Hepatocyte (in vitro differentiated cells): ENCODE results near the gene CYP27A1. TPM values are rescaled to one million over a fixed set of nuclear protein-coding genes. Genes with fewer than 3 reads are reported as not detected.

ENCODE experiments used
- DNase-seq: peaks from one replicate; pipeline ENCODE4 v3.0.0-alpha.2; 2016; ENCODE audit warnings: low spot score
- H2AFZ ChIP-seq: fragments of 200-600 bp; sonication (generic); 2 replicates; pipeline ENCODE4 v1.6.0; 2016; ENCODE audit warnings: antibody characterized with exemption, mild to moderate bottlenecking
- H3K27ac ChIP-seq: fragments of 200-600 bp; sonication (generic); 2 replicates; pipeline ENCODE4 v1.5.1; 2016; ENCODE audit warnings: mild to moderate bottlenecking
- H3K27me3 ChIP-seq: fragments of 200-600 bp; sonication (generic); 2 replicates; pipeline ENCODE4 v1.6.1; 2016
- H3K36me3 ChIP-seq: fragments of 200-600 bp; sonication (generic); replicated peaks from 2 replicates; pipeline ENCODE4 v1.5.1; 2016; ENCODE audit warnings: low read depth; ENCODE audit not compliant: insufficient read depth
- H3K4me1 ChIP-seq: fragments of 200-600 bp; sonication (generic); 2 replicates; pipeline ENCODE4 v1.5.1; 2016; ENCODE audit warnings: mild to moderate bottlenecking, moderate library complexity; ENCODE audit not compliant: insufficient read depth
- H3K4me2 ChIP-seq: fragments of 200-600 bp; sonication (generic); 2 replicates; pipeline ENCODE4 v1.6.0; 2016
- H3K4me3 ChIP-seq: fragments of 200-600 bp; sonication (generic); 2 replicates; pipeline ENCODE4 v1.5.1; 2016; ENCODE audit warnings: mild to moderate bottlenecking
- H3K79me2 ChIP-seq: fragments of 200-600 bp; sonication (generic); 2 replicates; pipeline ENCODE4 v1.6.0; 2017; ENCODE audit warnings: mild to moderate bottlenecking
- H3K9me2 ChIP-seq: fragments of 200-600 bp; sonication (generic); replicated peaks from 2 replicates; pipeline ENCODE4 v1.6.0; 2017; ENCODE audit warnings: mild to moderate bottlenecking; ENCODE audit not compliant: insufficient read depth
- H3K9me3 ChIP-seq: fragments of 200-600 bp; sonication (generic); 2 replicates; pipeline ENCODE4 v1.5.1; 2016; ENCODE audit warnings: low read depth, mild to moderate bottlenecking
- H4K20me1 ChIP-seq: fragments of 200-600 bp; sonication (generic); 2 replicates; pipeline ENCODE4 v1.6.0; 2016; ENCODE audit warnings: mild to moderate bottlenecking; ENCODE audit not compliant: insufficient read depth, poor library complexity, severe bottlenecking
- CTCF ChIP-seq: fragments of 200-600 bp; sonication (generic); IDR thresholded peaks from 2 replicates; pipeline ENCODE4 v1.5.1; 2016; ENCODE audit warnings: antibody characterized with exemption, mild to moderate bottlenecking; ENCODE audit not compliant: poor library complexity
- EZH2 ChIP-seq: fragments of 200-600 bp; sonication (generic); IDR thresholded peaks from 2 replicates; pipeline ENCODE4 v1.6.1; 2016; ENCODE audit warnings: antibody characterized with exemption, mild to moderate bottlenecking, borderline replicate concordance
- EZH2phosphoT487 ChIP-seq: fragments of 200-600 bp; sonication (generic); IDR thresholded peaks from one replicate; pipeline ENCODE4 v1.6.1; 2018; ENCODE audit warnings: antibody characterized with exemption, mild to moderate bottlenecking, low read depth, moderate library complexity; ENCODE audit not compliant: unreplicated experiment, severe bottlenecking
- WGBS: methylation state at CpG from one replicate; pipeline ENCODE4 v1.1.6; 2016; ENCODE audit warnings: low lambda C conversion rate; ENCODE audit errors: missing lambda C conversion rate; 5-methylcytosine and 5-hydroxymethylcytosine counted together
- polyA plus RNA-seq: library from polyadenylated mRNA; unstranded; fragments of >200 nt; fragmentation: Nextera tagmentation; extraction: Ambion mirVana; gene quantifications from 2 replicates; pipeline ENCODE4 v1.2.1, GENCODE V29; 2016
- total RNA-seq: library from RNA; depleted of rRNA; stranded (reverse); fragments of >200 nt; gene quantifications from 2 replicates; pipeline ENCODE4 v1.2.3, GENCODE V29; 2014

CYP27A1 gene
- total and polyA plus RNA-seq, 2 experiments from 2014 or later: 34.5 to 44.8 TPM

DNA sequence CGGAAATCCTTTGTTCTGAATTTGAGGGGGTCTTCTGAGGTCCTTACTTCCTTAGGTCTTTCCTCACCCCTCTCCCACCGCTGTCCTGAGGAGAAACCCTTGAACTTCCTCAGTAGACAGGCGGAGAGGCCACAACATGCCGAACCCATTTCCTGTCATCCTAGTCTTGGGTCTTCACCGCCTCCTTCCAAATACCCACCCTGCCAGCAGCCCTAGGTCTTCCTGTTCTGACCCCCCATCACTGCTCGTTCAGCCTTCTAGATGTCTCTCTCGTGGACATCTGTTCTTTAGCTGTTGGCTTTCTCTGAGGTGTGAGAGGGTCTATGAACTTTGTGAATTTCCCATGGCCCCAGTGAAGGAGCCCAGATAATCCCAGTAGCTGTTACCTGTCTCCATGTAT lies 27.2 kb upstream of the CYP27A1 start:
- no peaks in the 10 kb centered on the region for H3K9me3 ChIP-seq
- TF ChIP-seq EZH2phosphoT487 (no peak), CTCF (no peak)
- WGBS: 98% methylated on average over 7 of the region's 7 CpGs
- no peaks in the 10 kb centered on the region for H4K20me1 ChIP-seq
- H3K4me1 ChIP-seq: no peaks in the 10 kb centered on the region
- no peak overlapping the region for H2AFZ ChIP-seq
- H3K27ac ChIP-seq: no peak overlapping the region
- H3K4me2 ChIP-seq: no peak overlapping the region
- no peak overlapping the region for H3K4me3 ChIP-seq
- DNase-seq: no peak
- H3K27me3 ChIP-seq: no peaks in the 10 kb centered on the region
- H3K79me2 ChIP-seq: no peaks in the 10 kb centered on the region
- H3K36me3 ChIP-seq: no peaks in the 10 kb centered on the region
- no peaks in the 10 kb centered on the region for H3K9me2 ChIP-seq

GRCh38 chr2:218755198-218755566 lies 26.8 kb upstream of the CYP27A1 start:
- Histone ChIP-seq H3K9me2 (no peaks in the 10 kb centered on the region), H3K4me1 (no peaks in the 10 kb centered on the region), H3K4me2 (no peak overlapping the region), H3K27ac (peak overlapping the region; percentile 34), H3K9me3 (no peaks in the 10 kb centered on the region), H3K79me2 (no peaks in the 10 kb centered on the region), H3K27me3 (no peaks in the 10 kb centered on the region), H2AFZ (no peak overlapping the region), H3K4me3 (no peak overlapping the region), H3K36me3 (no peaks in the 10 kb centered on the region), H4K20me1 (no peaks in the 10 kb centered on the region)
- no peak for DNase-seq
- WGBS: 95% methylated on average over 3 of the region's 3 CpGs
- no peak for TF ChIP-seq EZH2phosphoT487
- no peak for TF ChIP-seq CTCF
- TF ChIP-seq EZH2: no peak

GRCh38 chr2:218755567-218756404 lies 26.2 kb upstream of the CYP27A1 start:
- Histone ChIP-seq H3K27ac (peak overlapping the region; percentile 34), H3K4me1 (no peaks in the 10 kb centered on the region), H3K36me3 (no peaks in the 10 kb centered on the region), H3K4me3 (no peak overlapping the region), H3K79me2 (no peaks in the 10 kb centered on the region), H4K20me1 (no peaks in the 10 kb centered on the region), H2AFZ (no peak overlapping the region), H3K4me2 (no peak overlapping the region), H3K9me2 (no peaks in the 10 kb centered on the region), H3K27me3 (no peaks in the 10 kb centered on the region), H3K9me3 (no peaks in the 10 kb centered on the region)
- 86% methylated on average over 10 of the region's 10 CpGs for WGBS
- TF ChIP-seq EZH2phosphoT487 (no peak), EZH2 (no peak), CTCF (no peak)
- peak; percentile 29 for DNase-seq
